Neuronal stem cell (in vitro differentiated cells): Measurements from ENCODE around the gene CPPED1.

ENCODE experiments used
- DNase-seq: peaks from one replicate; pipeline ENCODE4 v3.0.0-alpha.2; 2013; ENCODE audit warnings: low spot score
- H2AFZ ChIP-seq: one replicate; pipeline ENCODE4 v1.6.1; 2013; ENCODE audit warnings: mild to moderate bottlenecking, low read length, inconsistent platforms
- H2AK5ac ChIP-seq: 2 replicates; pipeline ENCODE4 v1.6.1; 2013; ENCODE audit warnings: low read depth, mild to moderate bottlenecking, inconsistent platforms, low read length, moderate library complexity, mixed read lengths
- H2BK120ac ChIP-seq: 2 replicates; pipeline ENCODE4 v1.6.1; 2013; ENCODE audit warnings: low read depth, mild to moderate bottlenecking, inconsistent platforms, low read length, moderate library complexity, mixed read lengths
- H2BK12ac ChIP-seq: one replicate; pipeline ENCODE4 v1.6.1; 2013; ENCODE audit warnings: low read length, inconsistent platforms
- H2BK15ac ChIP-seq: 2 replicates; pipeline ENCODE4 v1.6.1; 2013; ENCODE audit warnings: mild to moderate bottlenecking, low read length, inconsistent platforms, mixed read lengths
- H2BK5ac ChIP-seq: one replicate; pipeline ENCODE4 v1.6.1; 2013; ENCODE audit warnings: inconsistent platforms, mild to moderate bottlenecking, low read length, moderate library complexity
- H3K14ac ChIP-seq: one replicate; pipeline ENCODE4 v1.6.1; 2013; ENCODE audit warnings: low read length, inconsistent platforms
- H3K18ac ChIP-seq: 2 replicates; pipeline ENCODE4 v1.6.1; 2013; ENCODE audit warnings: low read length, inconsistent platforms
- H3K23ac ChIP-seq: 2 replicates; pipeline ENCODE4 v1.6.1; 2013; ENCODE audit warnings: low read depth, mild to moderate bottlenecking, mixed read lengths, low read length, inconsistent platforms; ENCODE audit not compliant: poor library complexity
- H3K27ac ChIP-seq: replicated peaks from 3 replicates; pipeline ENCODE4 v1.5.1; 2013; ENCODE audit warnings: low read length, inconsistent platforms
- H3K27me3 ChIP-seq, 3 experiments: 2 replicates each; pipeline ENCODE4 v1.6.1; 2013; ENCODE audit warnings: low read length in 3 of 3, mild to moderate bottlenecking in 2 of 3, inconsistent platforms in 1 of 3, low read depth in 1 of 3, mixed read lengths in 1 of 3, moderate library complexity in 1 of 3; ENCODE audit not compliant: control insufficient read depth in 3 of 3, insufficient read depth in 3 of 3
- H3K36me3 ChIP-seq, 2 donors: replicated peaks in 1 of 2; 2 replicates each; pipeline ENCODE4 v1.6.1; 2013; ENCODE audit warnings: low read length in 2 of 2; ENCODE audit not compliant: control insufficient read depth in 2 of 2, insufficient read depth in 2 of 2
- H3K4ac ChIP-seq: 2 replicates; pipeline ENCODE4 v1.6.1; 2013; ENCODE audit warnings: inconsistent platforms, mild to moderate bottlenecking, low read length, moderate library complexity
- H3K4me1 ChIP-seq, 2 donors: 1 replicate in 1 of 2; 2 replicates in 1 of 2; pipeline ENCODE4 v1.6.1; 2013; ENCODE audit warnings: low read length in 2 of 2, low read depth in 1 of 2; ENCODE audit not compliant: control insufficient read depth in 2 of 2, insufficient read depth in 1 of 2
- H3K4me2 ChIP-seq: one replicate; pipeline ENCODE4 v1.6.1; 2013; ENCODE audit warnings: mild to moderate bottlenecking, low read length, inconsistent platforms; ENCODE audit not compliant: insufficient read depth, poor library complexity, severe bottlenecking
- H3K4me3 ChIP-seq, 2 donors: 2 replicates each; pipeline ENCODE4 v1.5.1; 2013; ENCODE audit warnings: low read length in 2 of 2, mild to moderate bottlenecking in 2 of 2, inconsistent platforms in 1 of 2, moderate library complexity in 1 of 2
- H3K79me1 ChIP-seq: one replicate; pipeline ENCODE4 v1.6.1; 2013; ENCODE audit warnings: low read depth, mild to moderate bottlenecking, inconsistent platforms, low read length, moderate library complexity
- H3K9ac ChIP-seq: one replicate; pipeline ENCODE4 v1.6.1; 2013; ENCODE audit warnings: mild to moderate bottlenecking, low read depth, low read length, inconsistent platforms; ENCODE audit not compliant: poor library complexity
- H3K9me3 ChIP-seq, 2 donors: replicated peaks in 1 of 2; 2 replicates each; pipeline versions ENCODE3 to v1.6.1; 2013; ENCODE audit warnings: low read length in 2 of 2, mild to moderate bottlenecking in 2 of 2, inconsistent platforms in 1 of 2, low read depth in 1 of 2, mixed read lengths in 1 of 2, moderate library complexity in 1 of 2; ENCODE audit not compliant: control insufficient read depth in 2 of 2, insufficient read depth in 1 of 2
- H4K8ac ChIP-seq: one replicate; pipeline ENCODE4 v1.6.1; 2013; ENCODE audit warnings: low read depth, mild to moderate bottlenecking, inconsistent platforms, low read length, moderate library complexity
- H4K91ac ChIP-seq: one replicate; pipeline ENCODE4 v1.6.1; 2013; ENCODE audit warnings: low read length, low read depth, mild to moderate bottlenecking, inconsistent platforms; ENCODE audit not compliant: poor library complexity
- whole genome bisulfite sequencing, 2 donors: extraction: QIAGEN DNeasy Blood & Tissue Kit; methylation state at CpG; one replicate each; pipeline ENCODE4 v1.1.7; 2013; ENCODE audit warnings: missing lambda C conversion rate in 2 of 2, mixed read lengths in 1 of 2; ENCODE audit not compliant: insufficient read length in 2 of 2, insufficient replicate concordance in 1 of 2; ENCODE audit errors: extremely low coverage in 2 of 2; 5-methylcytosine and 5-hydroxymethylcytosine counted together

Gene CPPED1

DNA sequence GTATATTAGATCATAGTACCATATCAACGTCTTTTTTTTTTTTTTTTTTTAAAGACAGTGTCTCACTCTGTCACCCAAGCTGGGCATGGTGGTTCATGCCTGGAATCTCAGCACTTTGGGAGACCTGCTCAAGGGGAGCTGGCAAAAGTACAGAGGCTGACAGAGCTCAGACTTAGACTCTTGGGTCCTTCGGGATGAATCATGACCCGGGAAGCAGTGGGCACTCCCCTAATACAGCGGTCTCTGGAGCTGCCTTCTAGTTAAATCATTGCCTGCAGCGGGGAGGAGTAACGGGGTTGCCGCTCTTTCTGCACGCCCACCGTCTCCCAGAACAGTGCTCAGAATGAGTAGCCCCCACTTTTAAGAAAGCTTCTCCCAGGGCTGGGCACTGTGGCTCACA, 174.4 kb downstream of the CPPED1 start:
- no peak overlapping the region for H2BK5ac ChIP-seq
- H2BK120ac ChIP-seq, result no peak overlapping the region
- H2BK12ac ChIP-seq, result no peak overlapping the region
- DNase-seq, result no peak
- no peaks in the 10 kb centered on the region for H3K36me3 ChIP-seq
- H3K4me2 ChIP-seq, result no peak overlapping the region
- H3K23ac ChIP-seq, result no peak overlapping the region
- no peak overlapping the region for H4K8ac ChIP-seq
- H3K18ac ChIP-seq, result no peak overlapping the region
- H3K4ac ChIP-seq, result no peak overlapping the region
- no peak overlapping the region for H3K9ac ChIP-seq
- H3K4me1 ChIP-seq, result no peaks in the 10 kb centered on the region
- H3K4me3 ChIP-seq, result no peak overlapping the region
- no peak overlapping the region for H3K14ac ChIP-seq
- no peak overlapping the region for H2AFZ ChIP-seq
- H4K91ac ChIP-seq, result no peak overlapping the region
- WGBS, 2 donors, result no CpG with 5 or more reads among the region's 9 CpGs
- no peak overlapping the region for H2BK15ac ChIP-seq
- H3K27me3 ChIP-seq, result peaks cover 0 to 2% (median 0%) of the 10 kb centered on the region in 3 experiments
- H2AK5ac ChIP-seq, result no peak overlapping the region
- no peak overlapping the region for H3K27ac ChIP-seq
- H3K9me3 ChIP-seq, result no peaks in the 10 kb centered on the region
- no peaks in the 10 kb centered on the region for H3K79me1 ChIP-seq

DNA sequence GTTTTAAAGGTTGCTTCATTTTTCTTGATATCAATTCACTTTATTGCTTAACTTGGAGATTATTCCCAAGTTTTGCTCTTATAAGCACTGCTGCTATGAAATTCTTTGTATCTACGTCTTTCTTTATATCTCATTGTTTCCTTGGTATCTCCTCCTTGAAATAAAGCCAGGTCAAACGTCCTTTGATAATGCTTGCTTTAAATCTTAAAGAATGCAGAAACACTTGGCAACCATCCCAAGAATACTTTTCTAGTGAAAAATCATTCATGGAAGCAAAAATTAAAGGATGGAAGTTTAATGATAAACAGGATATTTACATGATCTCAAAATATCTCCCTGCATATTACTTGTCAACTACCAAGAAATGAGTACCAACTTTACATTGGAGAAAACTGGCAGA, 175.2 kb downstream of the CPPED1 start:
- H2BK120ac ChIP-seq, result no peak overlapping the region
- H3K36me3 ChIP-seq, result no peaks in the 10 kb centered on the region
- H2BK5ac ChIP-seq, result no peak overlapping the region
- no peak overlapping the region for H2BK12ac ChIP-seq
- H3K27ac ChIP-seq, result no peak overlapping the region
- no peak overlapping the region for H3K4me2 ChIP-seq
- no peak overlapping the region for H4K91ac ChIP-seq
- no peak overlapping the region for H3K18ac ChIP-seq
- H2BK15ac ChIP-seq, result no peak overlapping the region
- H4K8ac ChIP-seq, result no peak overlapping the region
- no peaks in the 10 kb centered on the region for H3K9me3 ChIP-seq
- H2AFZ ChIP-seq, result no peak overlapping the region
- H3K14ac ChIP-seq, result no peak overlapping the region
- no peaks in the 10 kb centered on the region for H3K4me1 ChIP-seq
- no peak overlapping the region for H2AK5ac ChIP-seq
- H3K4ac ChIP-seq, result no peak overlapping the region
- peaks cover 0 to 2% (median 0%) of the 10 kb centered on the region in 3 experiments for H3K27me3 ChIP-seq
- no peaks in the 10 kb centered on the region for H3K79me1 ChIP-seq
- WGBS, 2 donors, result no CpG with 5 or more reads among the region's 2 CpGs
- DNase-seq, result no peak
- H3K23ac ChIP-seq, result no peak overlapping the region
- H3K9ac ChIP-seq, result no peak overlapping the region
- no peak overlapping the region for H3K4me3 ChIP-seq

GRCh38 chr16:12627394-12627793, 176.3 kb downstream of the CPPED1 start:
- DNase-seq, result no peak
- Histone ChIP-seq H2AFZ (no peak overlapping the region), H3K27me3 (peaks cover 0 to 2% (median 0%) of the 10 kb centered on the region in 3 experiments), H3K14ac (no peak overlapping the region), H4K91ac (no peak overlapping the region), H3K79me1 (no peaks in the 10 kb centered on the region), H2BK120ac (no peak overlapping the region), H3K4ac (no peak overlapping the region), H2BK5ac (no peak overlapping the region), H3K4me2 (no peak overlapping the region), H4K8ac (no peak overlapping the region), H3K9ac (no peak overlapping the region), H2BK15ac (no peak overlapping the region), H3K9me3 (no peaks in the 10 kb centered on the region), H3K23ac (no peak overlapping the region), H2AK5ac (no peak overlapping the region), H3K4me1 (no peaks in the 10 kb centered on the region), H3K18ac (no peak overlapping the region), H3K27ac (no peak overlapping the region), H3K4me3 (no peak overlapping the region), H3K36me3 (no peaks in the 10 kb centered on the region), H2BK12ac (no peak overlapping the region)
- WGBS, 2 donors, result no CpG with 5 or more reads among the region's 3 CpGs

DNA sequence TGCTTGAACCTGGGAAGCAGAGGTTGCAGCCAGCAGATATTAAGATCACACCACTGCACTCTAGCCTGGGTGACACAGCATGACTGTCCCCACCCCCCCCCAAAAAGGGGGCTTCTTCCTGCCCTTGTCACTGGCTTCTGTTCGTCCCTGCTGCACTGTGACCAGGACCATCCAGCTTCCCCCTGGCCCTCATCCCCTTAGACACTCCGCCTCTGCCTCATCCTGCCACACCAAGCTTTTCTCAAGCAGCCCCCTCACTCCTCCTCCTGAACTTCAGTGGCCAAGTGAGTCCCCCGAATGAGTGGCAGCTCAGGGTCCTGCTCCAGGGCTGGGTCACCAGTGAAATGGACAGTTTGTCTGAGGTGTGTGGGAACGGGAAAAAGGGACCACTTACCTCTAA, 177.3 kb downstream of the CPPED1 start:
- H2AK5ac ChIP-seq, result no peak overlapping the region
- no peak overlapping the region for H2BK120ac ChIP-seq
- no peak overlapping the region for H3K4ac ChIP-seq
- H3K36me3 ChIP-seq, result no peaks in the 10 kb centered on the region
- H3K4me2 ChIP-seq, result no peak overlapping the region
- no peak overlapping the region for H2BK12ac ChIP-seq
- no peak overlapping the region for H4K91ac ChIP-seq
- WGBS, 2 donors, result no CpG with 5 or more reads among the region's 4 CpGs
- H4K8ac ChIP-seq, result no peak overlapping the region
- H3K79me1 ChIP-seq, result no peaks in the 10 kb centered on the region
- no peak overlapping the region for H3K4me3 ChIP-seq
- H2BK5ac ChIP-seq, result no peak overlapping the region
- peaks cover 0 to 2% (median 0%) of the 10 kb centered on the region in 3 experiments for H3K27me3 ChIP-seq
- H3K4me1 ChIP-seq, result no peaks in the 10 kb centered on the region
- no peak overlapping the region for H2BK15ac ChIP-seq
- H3K27ac ChIP-seq, result no peak overlapping the region
- no peak overlapping the region for H3K9ac ChIP-seq
- H3K23ac ChIP-seq, result no peak overlapping the region
- H3K9me3 ChIP-seq, result no peaks in the 10 kb centered on the region
- no peak overlapping the region for H2AFZ ChIP-seq
- no peak overlapping the region for H3K14ac ChIP-seq
- no peak for DNase-seq
- peak overlapping the region; percentile 12 for H3K18ac ChIP-seq
